Left ventricle myocardium superior (tissue), 1 donor: ENCODE results near the gene VPS37B. TPM values are rescaled to one million over a fixed set of nuclear protein-coding genes. Genes with fewer than 3 reads are reported as not detected.

Source experiments
- ATAC-seq: fragments of 200-7000 bp; cut with Tn5 transposase; one replicate; pipeline ENCODE4 v1.9.1; 2020; ENCODE audit warnings: mild to moderate bottlenecking, moderate library complexity
- DNase-seq: peaks from one replicate; pipeline ENCODE4 v3.0.0-alpha.2; 2020
- intact Hi-C: fragments of 100-400 bp; cut with micrococcal nuclease; formaldehyde crosslinking; loops from one replicate; pipeline ENCODE4 v1.11.0; 2022
- total RNA-seq: library from RNA; stranded (reverse); fragmentation: NEBNext Ultra II Directional; extraction: Animal tissue kit (Norgen Biotek cat#: 25700); gene quantifications from one replicate; pipeline ENCODE4 v1.2.1, GENCODE V29; 2021
- donor health status: DM: no; HTN: yes; CAD: no; lungs with severe emphysema.

The VPS37B gene
- total RNA-seq, 1 donor from 2014 or later, result 29.5 TPM

GRCh38 chr12:122846622-122847515 lies 49.1 kb downstream of the VPS37B start:
- DNase-seq, result no peak

GRCh38 chr12:122845865-122846621 lies 49.9 kb downstream of the VPS37B start:
- no peak for ATAC-seq
- no peak for DNase-seq
- intact Hi-C loops, result no loop called here

More at GRCh38 chr12:122846622-122847515, 49.1 kb downstream of the VPS37B start:
- intact Hi-C loops, result no loop called here
- no peak for ATAC-seq

GRCh38 chr12:122845041-122845864 lies 50.7 kb downstream of the VPS37B start:
- intact Hi-C loops, result no loop called here
- no peak for ATAC-seq
- peak; percentile 34 for DNase-seq

- DNase-seq, result no peak
- intact Hi-C loops, result no loop called here
- no peak for ATAC-seq
Observed at GRCh38 chr12:122844366-122844971, 51.5 kb downstream of the VPS37B start.

- DNase-seq (no peak), ATAC-seq (no peak)
- intact Hi-C loops, result no loop called here
Observed at GRCh38 chr12:122843455-122843854, 52.5 kb downstream of the VPS37B start.

- DNase-seq (peak; percentile 32), ATAC-seq (peak; percentile 12)
- intact Hi-C loops, result no loop called here
Observed at GRCh38 chr12:122842505-122843405, 53.2 kb downstream of the VPS37B start.

- ATAC-seq (peak; percentile 83), DNase-seq (peak; percentile 47)
- intact Hi-C loops, result no loop called here
Observed at GRCh38 chr12:122841544-122842321, 54.2 kb downstream of the VPS37B start.

- no peak for ATAC-seq
- no peak for DNase-seq
- intact Hi-C loops, result no loop called here
Observed at GRCh38 chr12:122840580-122841513, 55.1 kb downstream of the VPS37B start.

- no peak for DNase-seq
- intact Hi-C loops, result no loop called here
- ATAC-seq, result no peak
Observed at GRCh38 chr12:122839907-122840554, 55.9 kb downstream of the VPS37B start.

- no peak for DNase-seq
- intact Hi-C loops, result no loop called here
- ATAC-seq, result no peak
Observed at GRCh38 chr12:122838841-122839240, 57.1 kb downstream of the VPS37B start.

GRCh38 chr12:122837306-122838265 lies 58.3 kb downstream of the VPS37B start:
- intact Hi-C loops, result no loop called here
- DNase-seq, result no peak
- no peak for ATAC-seq

GRCh38 chr12:122836027-122836921 lies 59.6 kb downstream of the VPS37B start:
- intact Hi-C loops, result no loop called here
- ATAC-seq (peak; percentile 25), DNase-seq (peak; percentile 43)

- intact Hi-C loops, result no loop called here
- peak; percentile 51 for DNase-seq
- ATAC-seq, result peak; percentile 42
Observed at GRCh38 chr12:122835750-122836026, 60.2 kb downstream of the VPS37B start.
